Activated T-helper 1 cell treated with Interleukin-2 at 50 U/mL for 16 hours (primary cell): ENCODE data around the gene FBXO7.

Experiments used
- DNase-seq: peaks from one replicate; pipeline ENCODE4 v3.0.0-alpha.2; 2020; ENCODE audit warnings: low read depth

FBXO7 gene

GRCh38 chr22:32531931-32532819, 57.6 kb downstream of the FBXO7 start:
- no peak for DNase-seq

GRCh38 chr22:32532820-32533128, 58.2 kb downstream of the FBXO7 start:
- DNase-seq, result no peak

GRCh38 chr22:32533265-32534111, 58.9 kb downstream of the FBXO7 start:
- no peak for DNase-seq

- no peak for DNase-seq
Measured at GRCh38 chr22:32534252-32535235, 59.9 kb downstream of the FBXO7 start.

GRCh38 chr22:32535531-32536190, 61.0 kb downstream of the FBXO7 start:
- DNase-seq, result no peak

- no peak for DNase-seq
Measured at GRCh38 chr22:32536352-32536751, 61.7 kb downstream of the FBXO7 start.

GRCh38 chr22:32538521-32538920, 63.9 kb downstream of the FBXO7 start:
- no peak for DNase-seq

GRCh38 chr22:32539631-32540421, 65.2 kb downstream of the FBXO7 start:
- DNase-seq, result no peak

- DNase-seq, result no peak
Measured at GRCh38 chr22:32541481-32541880, 66.9 kb downstream of the FBXO7 start.

GRCh38 chr22:32542066-32542676, 67.6 kb downstream of the FBXO7 start:
- no peak for DNase-seq

- DNase-seq, result no peak
Measured at GRCh38 chr22:32542677-32543357, 68.2 kb downstream of the FBXO7 start.

GRCh38 chr22:32544953-32545558, 70.4 kb downstream of the FBXO7 start:
- DNase-seq, result no peak

- no peak for DNase-seq
Measured at GRCh38 chr22:32545801-32546200, 71.2 kb downstream of the FBXO7 start.

- no peak for DNase-seq
Measured at GRCh38 chr22:32546496-32546895, 71.9 kb downstream of the FBXO7 start.

- no peak for DNase-seq
Measured at GRCh38 chr22:32546935-32547334, 72.3 kb downstream of the FBXO7 start.

GRCh38 chr22:32548039-32548438, 73.4 kb downstream of the FBXO7 start:
- no peak for DNase-seq
